ENCODE data around the gene THSD7A.

GRCh38 chr7:11831156-11831735 lies 752 bp downstream of the THSD7A start:
- TF ChIP-seq POLR2AphosphoS5 (IDR thresholded peaks at IDR 0.05; ENCODE audit: low read depth, low read length) (no peak), TAF1 (IDR thresholded peaks at IDR 0.05; ENCODE audit: low read depth, low read length) (no peak), POLR2A (IDR thresholded peaks at IDR 0.05; ENCODE audit: low read depth, low read length) (no peak), SPI1 (IDR thresholded peaks at IDR 0.05; ENCODE audit: low read depth, low read length) (no peak), POU2F2 (IDR thresholded peaks at IDR 0.05; ENCODE audit: low read depth, low read length) (no peak)

All from GM12891 (cell line).